Keratinocyte (primary cell): ENCODE data around the gene PPOX. TPM values are rescaled to one million over a fixed set of nuclear protein-coding genes. Genes with fewer than 3 reads are reported as not detected.

Experiments used
- DNase-seq: peaks from one replicate; pipeline ENCODE4 v3.0.0-alpha.2; 2011; ENCODE audit warnings: low read depth, missing footprints, low spot score
- FAIRE-seq: peaks from 2 replicates; lab custom pipeline; 2011; peaks lifted over from hg19 to GRCh38; lab: Jason Lieb, UNC
- H2AFZ ChIP-seq: 2 replicates; pipeline ENCODE4 v1.6.0; 2012; ENCODE audit warnings: low read length, control low read depth, inconsistent platforms; ENCODE audit not compliant: control insufficient read depth
- H3K27ac ChIP-seq: 2 replicates; pipeline ENCODE4 v1.5.1; 2011; ENCODE audit warnings: low read length; ENCODE audit not compliant: control insufficient read depth, insufficient read depth
- H3K27me3 ChIP-seq: 3 replicates; pipeline ENCODE4 v1.6.0; 2011; ENCODE audit warnings: low read length; ENCODE audit not compliant: control insufficient read depth, insufficient read depth; ENCODE audit errors: extremely low read depth
- H3K36me3 ChIP-seq, 2 experiments: 2 replicates in 1 of 2; 3 replicates in 1 of 2; pipeline ENCODE4 v1.5.1; 2011; ENCODE audit warnings: low read length in 2 of 2, mild to moderate bottlenecking in 1 of 2; ENCODE audit not compliant: control insufficient read depth in 2 of 2, insufficient read depth in 2 of 2; ENCODE audit errors: extremely low read depth in 1 of 2
- H3K4me1 ChIP-seq: 3 replicates; pipeline ENCODE4 v1.5.1; 2011; ENCODE audit warnings: low read length; ENCODE audit not compliant: control insufficient read depth, insufficient read depth; ENCODE audit errors: extremely low read depth
- H3K4me2 ChIP-seq: 3 replicates; pipeline ENCODE4 v1.6.0; 2011; ENCODE audit warnings: low read depth, low read length; ENCODE audit not compliant: control insufficient read depth, insufficient read depth; ENCODE audit errors: extremely low read depth
- H3K4me3 ChIP-seq, 3 experiments: fragments of 200-600 bp in 1 of 3; sonication (generic) in 1 of 3; 2 replicates in 2 of 3; 3 replicates in 1 of 3; pipeline ENCODE4 v1.5.1; 2011 to 2016; ENCODE audit warnings: low read length in 3 of 3, mild to moderate bottlenecking in 3 of 3, control low read depth in 2 of 3, inconsistent platforms in 1 of 3, low read depth in 1 of 3, mixed read lengths in 1 of 3, mixed run types in 1 of 3, moderate library complexity in 1 of 3; ENCODE audit not compliant: control insufficient read depth in 2 of 3, insufficient read depth in 2 of 3; ENCODE audit errors: extremely low read depth in 1 of 3
- H3K79me2 ChIP-seq: 2 replicates; pipeline ENCODE4 v1.6.0; 2012; ENCODE audit warnings: low read length; ENCODE audit not compliant: control insufficient read depth, insufficient read depth
- H3K9ac ChIP-seq: 3 replicates; pipeline ENCODE4 v1.6.0; 2011; ENCODE audit warnings: low read length; ENCODE audit not compliant: control insufficient read depth, insufficient read depth; ENCODE audit errors: extremely low read depth
- H3K9me1 ChIP-seq: 3 replicates; pipeline ENCODE4 v1.6.0; 2011; ENCODE audit warnings: low read length; ENCODE audit not compliant: control insufficient read depth, insufficient read depth; ENCODE audit errors: extremely low read depth
- H3K9me3 ChIP-seq: 2 replicates; pipeline ENCODE4 v1.5.1; 2012; ENCODE audit warnings: low read depth, low read length; ENCODE audit not compliant: control insufficient read depth
- H4K20me1 ChIP-seq: 3 replicates; pipeline ENCODE4 v1.6.0; 2011; ENCODE audit warnings: low read length; ENCODE audit not compliant: control insufficient read depth, insufficient read depth; ENCODE audit errors: extremely low read depth
- CTCF ChIP-seq, 3 experiments: IDR thresholded peaks in 1 of 3; conservative IDR thresholded peaks in 1 of 3; optimal IDR thresholded peaks in 1 of 3; 2 replicates in 2 of 3; 3 replicates in 1 of 3; pipeline versions ENCODE3 to v1.5.1; 2011; ENCODE audit warnings: low read length in 3 of 3, mild to moderate bottlenecking in 3 of 3, moderate library complexity in 2 of 3, control low read depth in 1 of 3, inconsistent platforms in 1 of 3; ENCODE audit not compliant: insufficient read depth in 2 of 3; ENCODE audit errors: extremely low read depth in 1 of 3
- EZH2 ChIP-seq: IDR thresholded peaks from one replicate; pipeline ENCODE4 v1.6.1; 2012; ENCODE audit warnings: inconsistent platforms, mild to moderate bottlenecking, low read length, moderate library complexity
- dilution Hi-C: fragments of 300-500 bp; cut with MboI; formaldehyde crosslinking; loops from one replicate; pipeline ENCODE4 v1.7.0; 2020; ENCODE audit warnings: low sequenced_read_pairs; ENCODE audit not compliant: extremely low pct_ligation_motif_present
- polyA plus RNA-seq, 5 experiments: library from polyadenylated mRNA; depleted of rRNA in 3 of 5; stranded (reverse) in 3 of 5; stranded (forward) in 1 of 5; unstranded in 1 of 5; fragments of >200 nt; gene quantifications; 1 replicate in 1 of 5; 2 replicates in 3 of 5; 3 replicates in 1 of 5; pipeline versions ENCODE4 v1.2.1 to v1.2.3, GENCODE V29; 2011 to 2012; ENCODE audit warnings: missing spikeins in 2 of 5, low read depth in 1 of 5, low replicate concordance in 1 of 5

The PPOX gene
- polyA plus RNA-seq, 1 donor (not counting 4 experiments of a cell fraction or from before 2014, with no cell fraction given): 17.1 TPM

- Histone ChIP-seq H4K20me1 (no peaks in the 10 kb centered on the region), H3K9me3 (no peaks in the 10 kb centered on the region), H3K4me3 (no peak overlapping the region), H3K79me2 (no peaks in the 10 kb centered on the region), H3K9me1 (no peaks in the 10 kb centered on the region), H2AFZ (no peak overlapping the region), H3K27ac (no peak overlapping the region), H3K9ac (no peak overlapping the region), H3K27me3 (no peaks in the 10 kb centered on the region), H3K36me3 (no peaks in the 10 kb centered on the region), H3K4me1 (no peaks in the 10 kb centered on the region), H3K4me2 (no peak overlapping the region)
- DNase-seq (no peak), FAIRE-seq (no peak)
- TF ChIP-seq CTCF (optimal IDR thresholded peaks at IDR 0.05 in 1 of 3, IDR thresholded peaks at IDR 0.05 in 1 of 3, conservative IDR thresholded peaks at IDR 0.05 in 1 of 3; ENCODE audit: extremely low read depth in 1 of 3, insufficient read depth in 2 of 3, low read length in 3 of 3) (no peak), EZH2 (no peak)
- dilution Hi-C loops: no loop called here
These were observed 22.8 kb downstream of the PPOX start for GRCh38 chr1:161189036-161189435.

- dilution Hi-C loops: no loop called here
- H3K9me1 ChIP-seq: no peaks in the 10 kb centered on the region
- H3K27me3 ChIP-seq: no peaks in the 10 kb centered on the region
- H4K20me1 ChIP-seq: no peaks in the 10 kb centered on the region
- no peak overlapping the region for H3K4me2 ChIP-seq
- no peak for FAIRE-seq
- H2AFZ ChIP-seq: no peak overlapping the region
- no peak overlapping the region for H3K27ac ChIP-seq
- no peaks in the 10 kb centered on the region for H3K79me2 ChIP-seq
- DNase-seq: no peak
- no peaks in the 10 kb centered on the region for H3K36me3 ChIP-seq
- TF ChIP-seq EZH2 (no peak), CTCF (optimal IDR thresholded peaks at IDR 0.05 in 1 of 3, IDR thresholded peaks at IDR 0.05 in 1 of 3, conservative IDR thresholded peaks at IDR 0.05 in 1 of 3; ENCODE audit: extremely low read depth in 1 of 3, insufficient read depth in 2 of 3, low read length in 3 of 3) (no peak)
- no peak overlapping the region for H3K4me3 ChIP-seq
- H3K9ac ChIP-seq: no peak overlapping the region
- no peaks in the 10 kb centered on the region for H3K4me1 ChIP-seq
- no peaks in the 10 kb centered on the region for H3K9me3 ChIP-seq
These were observed 24.8 kb downstream of the PPOX start for GRCh38 chr1:161190962-161191521.
